SW 1271 (cell line): Measurements from ENCODE around the gene CHADL.
A peak's percentile ranks its signal among the peaks of the same experiment; 100 is the strongest.

ENCODE experiments used
- DNase-seq, 2 experiments: peaks; one replicate each; lab custom pipeline; 2025; lab: John Stamatoyannopoulos, UW

CHADL gene

DNA sequence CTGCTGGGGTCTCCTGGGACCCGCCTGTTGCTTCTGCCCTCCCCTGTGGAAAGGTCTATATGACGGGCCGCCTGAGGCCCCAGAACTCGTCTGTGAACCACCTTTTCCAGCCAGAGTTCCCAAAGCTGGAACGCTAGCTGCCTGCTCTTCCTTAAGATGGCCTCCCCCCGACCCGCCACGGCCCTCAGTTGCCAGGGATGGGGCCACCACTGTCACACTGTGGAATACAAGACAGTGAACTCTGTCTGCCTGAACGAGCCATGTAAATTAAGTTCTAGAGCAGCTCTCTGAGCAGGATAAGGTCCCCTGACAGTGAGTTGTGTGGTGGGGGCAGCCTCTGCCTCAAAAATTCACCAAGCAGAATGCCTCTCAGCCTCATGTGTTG lies 10.3 kb downstream of the CHADL start:
- no peak for DNase-seq

DNA sequence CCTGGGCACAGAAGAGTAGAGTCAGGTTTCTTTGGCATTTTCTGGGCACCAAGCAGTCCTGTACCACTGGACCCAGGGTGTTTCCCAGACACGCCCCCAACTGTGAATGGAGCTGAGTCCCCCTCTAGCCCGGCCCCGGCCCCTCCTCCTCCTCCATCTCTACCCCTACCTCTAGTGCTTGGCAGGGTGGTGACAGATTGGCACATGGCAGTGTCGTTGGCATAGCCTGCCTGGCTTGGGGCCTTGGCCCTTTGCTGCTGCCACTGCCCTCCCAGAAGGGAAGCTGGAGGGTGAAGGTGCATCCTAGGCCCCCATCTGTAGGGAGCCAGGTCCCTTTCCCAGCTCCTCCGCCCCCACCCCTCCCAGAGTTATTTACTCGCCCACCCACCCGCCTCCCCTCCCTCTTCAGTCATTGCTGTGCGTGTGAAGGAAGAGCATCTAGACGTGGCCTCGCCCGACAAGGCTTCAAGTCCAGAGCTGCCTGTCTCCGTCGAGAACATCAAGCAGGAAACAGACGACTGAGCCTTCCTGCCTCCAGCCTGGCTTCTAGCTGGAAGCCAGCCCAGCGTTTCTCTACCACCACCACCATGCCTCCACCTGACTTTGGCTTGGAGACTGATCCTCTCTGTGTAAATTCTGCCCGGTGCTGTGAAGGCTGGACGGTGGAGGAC lies 10.9 kb downstream of the CHADL start:
- DNase-seq = no peak

DNA sequence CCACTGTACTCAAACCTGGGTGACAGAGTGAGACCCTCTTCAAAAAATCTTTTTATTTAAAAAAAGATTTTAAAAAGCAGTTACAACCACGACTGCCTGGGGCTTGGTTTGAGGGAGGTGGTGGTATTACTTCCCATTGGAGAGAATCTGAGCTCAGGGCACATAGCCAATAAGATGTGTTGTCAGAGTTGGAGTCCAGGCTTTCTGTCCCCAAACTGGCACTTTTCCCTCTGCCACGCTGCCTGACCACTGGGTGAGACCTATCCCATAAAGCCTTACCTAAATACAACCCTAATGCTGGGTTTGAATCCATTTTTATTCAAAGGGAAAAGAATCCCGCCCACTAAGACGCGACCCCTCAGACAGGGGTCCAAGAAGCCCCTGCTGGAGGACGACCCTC lies 11.5 kb downstream of the CHADL start:
- DNase-seq = no peak

DNA sequence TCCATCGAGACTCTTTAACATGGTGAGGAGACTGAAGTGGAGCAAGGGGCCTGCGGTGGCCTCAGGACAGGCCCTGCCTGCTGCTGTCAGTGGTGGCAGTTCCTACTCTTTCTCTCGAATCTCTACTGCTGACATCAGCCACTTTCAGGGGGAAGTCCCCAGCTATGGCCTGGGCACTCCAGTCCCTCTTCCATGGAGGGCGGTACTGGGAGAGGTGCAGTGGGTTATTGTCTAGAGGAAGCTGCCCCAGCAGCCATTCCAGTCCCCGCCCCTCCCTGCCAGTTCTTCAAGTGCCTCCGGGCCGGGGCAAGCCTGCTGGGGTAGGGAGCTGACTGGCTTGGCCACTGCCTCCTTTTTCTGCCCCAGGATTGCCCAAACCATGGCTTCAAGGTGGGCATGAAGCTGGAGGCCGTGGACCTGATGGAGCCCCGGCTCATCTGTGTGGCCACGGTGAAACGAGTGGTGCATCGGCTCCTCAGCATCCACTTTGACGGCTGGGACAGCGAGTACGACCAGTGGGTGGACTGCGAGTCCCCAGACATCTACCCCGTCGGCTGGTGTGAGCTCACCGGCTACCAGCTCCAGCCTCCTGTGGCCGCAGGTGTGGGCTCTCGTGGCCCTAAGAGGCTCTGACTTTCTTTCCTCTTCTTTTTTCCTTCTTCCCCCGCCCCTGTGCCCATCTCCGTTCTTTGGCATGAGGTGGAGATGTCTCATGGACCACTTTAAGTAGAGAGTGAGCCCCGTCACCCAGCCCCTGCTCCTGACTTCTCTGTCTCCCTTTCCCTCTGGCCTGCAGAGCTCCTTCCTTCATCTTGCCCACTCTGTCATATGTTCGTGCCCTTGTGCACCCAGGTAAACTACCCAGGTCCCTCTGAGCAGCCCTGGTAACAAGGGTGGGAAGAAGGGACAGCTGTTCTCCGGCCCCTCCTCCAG lies 13.7 kb downstream of the CHADL start:
- no peak for DNase-seq

DNA sequence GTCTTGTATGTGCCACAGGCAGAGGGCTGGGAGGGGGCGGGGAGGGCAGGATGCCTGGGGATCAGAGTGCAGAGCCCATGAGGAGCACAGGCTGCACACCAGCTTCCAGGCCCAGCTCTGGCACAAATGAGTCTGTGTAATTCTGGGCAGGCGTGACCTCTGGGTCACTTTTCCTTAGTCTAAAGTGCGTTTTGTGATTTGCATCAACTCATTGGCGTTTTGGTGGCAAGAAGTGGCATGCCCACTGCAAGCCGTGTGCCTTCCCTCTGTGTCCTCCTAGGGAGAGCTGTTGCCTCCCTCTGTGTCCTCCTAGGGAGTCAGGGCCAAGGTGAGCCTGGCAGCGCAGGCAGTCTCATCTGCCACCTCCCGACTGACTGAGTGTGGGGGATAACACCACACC lies 17.2 kb downstream of the CHADL start:
- no peak for DNase-seq

DNA sequence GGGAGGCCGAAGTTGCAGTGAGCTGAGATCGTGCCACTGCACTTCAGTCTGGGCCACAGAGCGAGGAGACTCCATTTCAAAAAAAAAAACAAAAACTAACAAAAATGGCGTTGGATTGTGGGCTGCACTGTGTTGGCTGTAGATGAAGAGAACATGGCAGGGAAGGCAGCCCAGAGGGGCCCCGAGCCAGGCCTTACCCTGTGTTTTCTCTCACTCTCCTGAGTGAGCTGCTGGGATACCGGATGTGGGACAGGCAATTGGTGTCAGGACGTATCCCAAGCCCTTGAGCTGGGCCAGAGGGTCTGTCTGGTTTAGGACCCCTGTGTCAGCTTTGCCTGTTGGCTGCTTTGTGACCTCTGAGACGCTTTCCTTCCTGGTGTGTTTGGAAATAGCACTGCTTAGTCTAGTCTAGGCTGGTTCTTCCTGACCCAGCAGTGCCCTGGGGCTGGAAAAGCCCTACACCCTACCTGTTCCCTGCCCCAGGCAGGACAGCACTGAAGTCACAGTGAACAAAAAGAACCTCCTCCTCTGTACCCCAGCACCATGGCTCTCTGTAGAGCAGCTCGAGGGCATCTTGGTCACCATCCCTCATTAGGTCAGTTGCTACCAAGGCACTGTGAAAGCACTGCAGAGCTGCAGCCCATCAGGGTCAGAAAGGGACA lies 17.8 kb downstream of the CHADL start:
- no peak for DNase-seq

DNA sequence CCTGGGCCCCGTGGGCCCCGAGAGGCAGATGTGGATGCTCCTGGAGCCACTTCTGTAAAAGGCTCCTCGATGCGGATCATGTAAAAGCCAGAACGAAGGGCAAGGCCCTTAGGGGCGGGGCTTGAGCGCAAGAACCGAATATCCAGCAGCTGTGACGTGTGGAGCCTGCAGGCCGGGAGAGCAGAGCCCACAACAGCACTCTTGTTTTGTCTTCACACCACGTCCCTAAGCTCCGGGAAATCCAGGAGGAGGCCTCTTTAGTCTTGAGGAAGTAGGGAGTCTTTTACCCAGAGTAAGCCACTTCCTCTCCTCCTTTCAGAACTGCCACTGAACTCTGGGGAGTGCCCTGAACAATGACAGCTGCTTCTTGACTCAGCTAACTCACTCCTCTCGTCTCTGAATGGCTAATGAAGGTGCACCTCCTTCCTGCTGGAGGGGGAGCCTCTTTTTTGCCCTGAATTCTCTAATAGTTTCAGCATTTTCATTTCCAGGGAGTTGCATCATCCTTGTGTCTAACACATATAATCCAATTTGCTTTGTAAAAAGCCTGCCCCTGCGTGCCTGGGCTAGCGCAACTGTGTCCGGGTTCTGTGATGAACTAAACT lies 23.1 kb downstream of the CHADL start:
- no peak for DNase-seq

DNA sequence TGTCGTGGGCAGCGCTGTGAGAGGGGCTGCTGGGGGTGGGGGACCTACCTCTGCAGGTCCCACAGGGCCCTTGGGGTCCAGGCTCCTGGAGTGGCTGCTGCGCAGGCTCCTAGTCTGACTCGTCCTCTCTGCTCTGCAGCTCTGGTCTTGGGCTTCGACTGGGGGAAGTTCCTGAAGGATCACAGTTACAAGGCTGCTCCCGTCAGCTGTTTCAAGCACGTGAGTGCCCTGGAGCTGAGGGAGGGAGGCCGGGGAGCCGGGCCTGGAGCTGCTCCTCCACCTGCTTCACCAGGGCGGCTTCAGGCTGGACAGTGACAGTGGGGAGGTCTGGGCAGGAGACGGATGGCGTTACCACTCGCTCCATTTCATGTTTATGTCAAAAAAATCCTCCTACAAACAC lies 23.7 kb downstream of the CHADL start:
- DNase-seq = no peak

DNA sequence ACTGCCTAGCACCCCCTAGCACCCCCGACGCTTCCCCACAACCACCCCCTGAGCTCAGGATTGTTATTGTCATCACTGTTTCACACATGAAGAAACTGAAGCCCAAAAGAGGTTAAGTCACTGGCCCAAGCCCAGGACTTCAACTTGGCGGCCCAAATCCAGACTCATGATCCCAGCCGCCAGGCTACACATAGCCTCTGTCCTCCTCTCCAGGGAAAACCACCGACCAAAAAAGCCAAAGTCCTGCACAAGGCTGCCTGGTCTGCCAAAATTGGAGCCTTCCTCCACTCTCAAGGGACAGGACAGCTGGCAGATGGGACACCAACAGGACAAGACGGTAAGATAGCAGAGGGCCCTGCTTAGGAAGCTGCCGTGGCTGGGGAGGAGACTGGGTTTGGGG lies 24.8 kb downstream of the CHADL start:
- no peak for DNase-seq

DNA sequence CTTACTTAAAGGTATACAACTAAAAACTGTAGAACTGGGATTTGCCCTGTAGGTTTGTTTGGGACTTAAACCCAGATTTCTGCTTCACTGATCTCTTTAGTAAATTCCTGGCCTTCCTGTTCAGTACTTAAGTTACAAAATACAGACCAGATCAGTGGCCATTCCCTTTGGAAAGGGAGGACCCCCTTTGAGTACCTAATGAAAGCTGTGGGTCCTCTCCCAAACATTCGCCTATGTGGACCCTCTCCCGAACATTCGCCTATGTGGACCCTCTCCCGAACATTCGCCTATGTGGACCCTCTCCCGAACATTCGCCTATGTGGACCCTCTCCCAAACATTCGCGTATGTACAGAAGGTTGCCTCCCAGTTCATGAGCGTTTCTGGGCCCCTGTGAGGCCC lies 25.3 kb downstream of the CHADL start:
- no peak for DNase-seq

DNA sequence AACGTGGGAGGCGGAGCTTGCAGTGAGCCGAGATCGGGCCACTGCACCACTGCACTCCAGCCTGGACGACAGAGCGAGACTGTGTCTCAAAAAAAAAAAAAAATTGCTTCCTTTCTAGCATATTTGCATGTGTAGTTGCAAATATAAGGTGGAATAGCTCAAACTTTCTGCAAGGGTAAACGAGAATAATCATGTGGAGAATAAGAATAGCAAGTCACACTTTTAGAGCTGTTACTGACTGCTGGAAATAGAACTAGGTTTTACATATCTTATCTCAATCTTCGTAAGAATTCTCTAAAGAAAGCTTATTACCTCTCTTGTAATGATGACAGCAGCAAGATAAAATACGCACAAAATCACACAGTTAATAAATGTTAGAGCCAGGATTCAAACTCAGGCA lies 34.0 kb downstream of the CHADL start:
- no peak for DNase-seq

DNA sequence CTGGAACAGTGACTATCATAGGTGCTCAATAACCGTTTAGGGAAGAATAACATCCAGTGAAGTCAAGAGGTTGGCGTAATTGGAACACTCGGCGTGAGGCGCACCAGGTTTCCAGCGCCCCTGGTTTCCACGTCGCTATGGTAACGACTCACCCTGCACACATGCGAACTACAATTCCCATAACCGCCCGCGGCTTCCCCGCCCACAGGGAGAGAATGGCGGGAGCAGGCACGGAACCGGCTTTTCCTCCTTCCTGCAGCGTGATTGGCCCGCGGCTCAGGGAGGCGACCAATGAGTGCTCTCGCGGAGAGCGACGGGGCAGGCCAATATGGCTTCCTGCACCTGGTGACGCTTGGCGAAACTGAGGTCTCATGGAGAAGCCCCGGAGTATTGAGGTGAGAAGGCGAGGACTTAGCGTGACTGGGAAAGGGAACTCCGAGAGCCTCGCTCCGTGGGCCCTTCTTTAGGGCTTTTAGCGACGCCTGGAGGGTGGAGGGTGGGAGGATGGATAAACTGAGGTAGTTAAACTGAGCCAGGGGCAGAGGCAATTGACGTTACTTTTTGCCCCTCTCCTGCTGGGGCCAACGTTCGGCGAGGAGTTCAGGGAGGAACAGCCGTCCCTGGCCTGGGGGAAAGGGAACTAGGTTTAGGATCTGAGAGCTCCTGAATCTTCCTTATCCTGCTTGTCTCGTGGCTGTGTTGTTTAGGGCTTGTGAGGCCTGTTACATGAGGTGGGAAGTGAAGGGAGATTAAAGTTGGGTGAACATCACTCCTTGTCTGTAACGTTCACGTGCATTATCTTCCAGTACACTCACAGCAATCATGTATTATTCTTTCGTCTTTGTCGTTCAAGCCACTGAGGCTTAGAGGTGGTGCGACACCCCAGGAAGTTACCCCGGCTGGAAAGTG lies 35.5 kb downstream of the CHADL start, which contains the start of gene L3MBTL2:
TSS of gene L3MBTL2 (plus strand) at position 321 of the 909 bp plus-strand sequence. CDS start at position 372, 51 bp downstream.
- peak; percentile 89 to 91 for DNase-seq

DNA sequence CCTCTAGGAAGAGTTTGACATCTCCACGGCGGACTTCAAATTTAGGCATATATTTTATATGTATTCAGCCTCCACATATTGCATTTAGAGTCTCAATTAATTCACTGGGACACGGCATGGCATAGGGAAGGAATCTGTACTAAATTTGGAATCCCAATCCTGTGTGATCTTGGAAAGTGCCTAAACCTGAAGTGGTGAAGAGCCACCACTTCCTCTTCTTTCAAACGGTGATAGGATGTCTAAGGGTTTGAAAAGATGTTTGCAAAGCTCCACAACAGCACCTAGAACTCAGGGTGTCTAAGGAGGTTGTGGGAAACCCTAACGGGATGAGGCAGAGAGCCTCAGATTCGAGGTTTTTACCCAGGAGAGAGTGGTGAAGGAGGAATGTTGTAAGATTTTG lies 36.7 kb downstream of the CHADL start:
- DNase-seq = no peak

DNA sequence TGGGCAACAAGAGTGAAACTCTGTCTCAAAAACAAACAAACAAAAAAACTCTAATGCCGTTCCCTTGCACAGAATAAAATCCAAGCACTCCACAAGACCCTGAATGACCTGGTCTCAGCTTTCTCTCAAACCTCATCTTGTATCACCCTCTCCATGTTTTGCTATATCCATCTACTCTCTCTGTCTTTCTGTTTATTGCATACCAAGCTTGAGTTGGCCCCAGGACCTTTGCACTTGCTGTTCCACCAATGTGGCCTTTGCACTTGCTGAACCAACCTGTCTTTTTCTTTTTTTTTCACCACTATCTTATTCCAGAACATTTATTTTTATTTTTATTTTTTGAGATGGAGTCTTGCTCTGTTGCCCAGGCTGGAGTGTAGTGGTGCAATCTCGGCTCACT lies 37.6 kb downstream of the CHADL start:
- DNase-seq = no peak

DNA sequence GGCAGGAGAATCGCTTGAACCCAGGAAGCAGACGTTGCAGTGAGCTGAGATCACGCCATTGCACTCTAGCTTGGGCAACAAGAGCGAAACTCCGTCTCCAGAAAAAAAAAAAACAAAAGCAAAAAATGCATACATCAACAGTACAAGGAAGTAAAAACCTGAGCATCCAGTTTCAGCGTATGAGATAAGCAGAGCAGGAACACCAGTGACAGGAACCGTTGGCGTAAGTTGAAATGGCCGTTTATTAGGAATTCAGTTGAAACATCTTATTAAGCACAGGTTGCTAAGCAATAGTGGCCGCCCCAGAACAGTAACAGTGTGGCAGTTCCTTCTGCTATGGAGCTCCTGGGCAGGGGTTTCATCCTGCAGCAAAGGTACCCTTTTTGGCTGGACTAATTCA lies 39.6 kb downstream of the CHADL start:
- DNase-seq = no peak

DNA sequence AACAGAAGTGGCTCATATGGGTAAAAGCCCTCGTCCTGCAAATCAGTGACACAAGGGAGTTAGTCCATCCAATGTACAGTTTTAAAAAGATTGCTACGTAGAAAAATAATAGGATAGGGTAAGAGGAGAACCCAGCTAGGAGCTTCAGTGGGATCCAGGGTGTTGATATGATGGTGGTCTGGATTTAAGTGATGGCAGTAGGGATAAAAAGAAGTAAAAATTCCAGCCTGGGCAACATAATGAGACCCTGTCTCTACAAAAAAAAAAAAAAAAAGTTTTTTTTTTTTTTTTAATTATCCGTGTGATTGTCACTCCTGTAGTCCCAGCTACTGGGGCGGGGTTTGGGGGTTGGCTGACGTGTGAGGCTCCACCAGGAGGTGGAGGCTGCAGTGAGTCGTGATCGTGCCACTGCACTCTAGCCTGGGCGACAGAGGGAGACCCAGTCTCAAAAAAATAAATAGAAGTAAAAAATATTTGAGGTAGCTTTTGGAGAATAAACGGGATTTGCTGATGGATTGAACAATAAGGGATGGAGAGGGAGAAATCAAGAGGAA lies 42.6 kb downstream of the CHADL start:
- DNase-seq = peak; percentile 23 to 36

DNA sequence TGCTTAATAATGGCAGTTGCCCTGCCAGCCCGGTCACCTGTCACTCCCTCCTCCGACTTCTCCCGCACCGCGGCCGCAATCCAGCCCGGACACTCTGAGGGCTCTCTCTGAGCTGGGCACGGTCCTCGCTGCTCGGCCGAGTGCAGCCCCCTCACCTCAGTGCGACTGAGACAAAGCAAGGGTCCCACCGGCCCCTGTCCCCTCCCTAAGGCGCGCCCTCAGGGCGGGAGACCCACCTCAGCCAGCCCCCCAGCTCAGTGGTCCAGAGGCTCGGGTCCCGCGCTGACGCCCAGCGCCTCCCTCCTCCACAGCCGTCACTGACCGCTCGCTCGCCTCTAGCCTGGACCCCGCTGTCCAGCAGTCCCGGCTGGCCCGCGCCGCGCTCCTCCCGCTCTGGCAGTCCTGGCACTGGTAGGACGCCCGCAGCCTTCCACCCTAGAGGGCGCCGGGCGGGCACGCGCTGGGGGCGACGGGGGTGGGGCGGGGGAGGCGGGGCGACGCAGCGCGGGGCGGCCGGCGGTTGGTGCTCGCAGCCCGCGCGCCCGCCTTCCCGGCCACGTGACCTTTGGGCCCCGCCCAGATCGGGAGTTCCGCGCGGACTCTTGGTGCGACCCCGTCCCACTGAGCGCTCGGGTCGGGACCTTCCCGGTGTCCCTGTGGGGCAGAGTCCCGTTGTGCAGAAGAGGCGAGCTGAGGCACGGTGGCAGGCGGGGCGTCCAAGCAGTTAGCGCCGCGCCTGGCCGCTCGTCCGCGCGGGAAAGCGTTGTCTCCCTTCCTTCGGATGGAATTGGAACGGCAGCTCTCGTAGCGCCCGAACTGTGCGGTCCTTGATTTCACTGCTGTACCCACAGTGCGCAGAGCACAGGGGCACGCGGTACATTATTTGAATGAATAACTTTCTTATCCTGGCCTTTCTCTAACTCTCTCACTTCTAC lies 43.4 kb downstream of the CHADL start:
- peak in 1 of 2 experiments; percentile 57 for DNase-seq

DNA sequence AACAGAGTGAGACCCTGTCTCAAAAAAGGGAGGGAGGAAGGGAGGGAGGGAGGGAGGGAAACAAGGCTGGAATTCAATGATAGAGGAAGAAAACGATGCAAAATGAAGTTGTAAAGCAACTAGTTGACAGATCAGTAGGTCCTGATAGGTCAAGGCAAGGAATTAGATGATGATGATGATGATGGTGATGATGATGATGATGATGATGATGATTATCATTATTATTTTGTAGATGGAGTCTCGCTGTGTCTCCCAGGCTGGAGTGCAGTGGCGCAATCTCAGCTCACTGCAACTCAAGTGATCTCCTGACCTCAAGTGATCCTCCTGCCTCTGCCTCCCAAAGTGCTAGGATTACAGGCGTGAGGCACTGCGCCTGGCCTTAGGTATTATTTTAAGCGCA lies 46.9 kb downstream of the CHADL start:
- no peak for DNase-seq

DNA sequence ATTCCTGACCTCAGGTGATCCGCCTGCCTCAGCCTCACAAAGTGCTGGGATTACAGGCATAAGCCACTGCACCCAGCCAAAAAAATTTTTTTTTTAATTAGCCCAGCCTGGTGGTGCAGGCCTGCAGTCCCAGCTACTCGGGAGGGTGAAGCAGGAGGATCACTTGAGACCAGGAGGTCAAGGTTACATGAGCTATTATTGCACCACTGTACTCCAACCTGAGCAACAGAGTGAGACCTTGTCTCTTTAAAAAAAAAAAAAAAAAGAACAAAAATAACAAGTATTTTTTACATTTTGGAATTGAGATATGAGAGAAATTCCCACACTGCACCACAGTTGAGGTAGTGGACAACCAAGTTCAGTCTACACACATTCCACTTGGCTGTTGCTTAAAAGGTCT lies 49.3 kb downstream of the CHADL start:
- DNase-seq = no peak

DNA sequence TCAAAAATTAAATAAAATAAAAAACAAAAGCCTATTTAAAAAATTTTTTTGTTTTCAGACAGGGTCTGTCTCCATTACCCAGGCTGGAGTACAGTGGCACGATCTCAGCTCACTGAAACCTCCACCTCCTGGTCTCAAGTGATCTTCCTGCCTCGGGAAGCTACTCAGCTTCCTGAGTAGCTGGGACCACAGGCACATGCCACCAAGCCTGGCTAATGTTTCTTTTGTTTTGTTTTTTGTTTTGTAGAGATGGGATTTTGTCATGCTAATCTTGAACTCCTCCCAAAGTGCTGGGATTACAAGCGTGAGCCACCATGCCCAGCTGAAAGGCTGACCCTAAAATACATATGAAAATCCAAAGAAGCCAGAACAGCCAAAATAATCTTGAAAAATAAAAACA lies 56.1 kb downstream of the CHADL start:
- no peak for DNase-seq
